ENCODE measurements around the gene PC.

PC gene

DNA sequence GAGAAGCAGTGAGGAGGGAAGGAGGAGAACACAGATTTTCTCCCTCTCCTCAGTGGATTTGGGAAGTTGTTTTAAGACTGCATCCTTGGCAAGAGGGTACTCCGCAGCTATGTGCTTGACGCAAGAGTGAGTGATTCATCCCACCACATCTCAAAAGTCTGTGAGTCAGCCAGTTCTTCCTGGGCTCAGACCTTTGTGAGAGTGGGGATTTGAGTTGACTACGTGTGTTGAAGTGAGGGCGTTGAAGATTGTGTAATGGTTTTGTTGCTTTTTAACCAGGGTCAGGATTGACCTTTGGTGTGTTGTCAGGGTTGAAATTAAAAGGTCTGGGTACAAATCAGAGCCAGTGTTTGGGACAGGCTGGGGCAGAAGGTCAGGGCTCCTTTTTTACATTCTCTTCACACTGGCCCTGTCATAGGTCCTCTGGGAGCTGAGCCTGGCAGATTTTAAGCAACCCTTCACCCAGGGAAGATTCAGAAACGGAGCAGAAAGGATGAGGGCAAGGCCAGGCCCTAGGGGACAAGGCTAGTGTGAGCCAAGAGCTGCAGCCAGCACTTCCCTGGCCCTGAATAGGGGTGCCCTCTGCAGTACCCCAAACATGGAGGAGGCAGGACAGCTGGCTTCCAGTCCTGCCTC is 12.7 kb upstream of the PC start:
- WGBS = 0% methylated on average over 5 of the region's 5 CpGs
- H3K36me3 ChIP-seq (ENCODE audit: control insufficient read depth in 1 of 2, insufficient read depth in 2 of 2, low read depth in 1 of 2, low read length in 2 of 2) = no peaks in the 10 kb centered on the region
- H3K79me1 ChIP-seq (replicated peaks; ENCODE audit: low read length, poor library complexity, severe bottlenecking) = no peaks in the 10 kb centered on the region

DNA sequence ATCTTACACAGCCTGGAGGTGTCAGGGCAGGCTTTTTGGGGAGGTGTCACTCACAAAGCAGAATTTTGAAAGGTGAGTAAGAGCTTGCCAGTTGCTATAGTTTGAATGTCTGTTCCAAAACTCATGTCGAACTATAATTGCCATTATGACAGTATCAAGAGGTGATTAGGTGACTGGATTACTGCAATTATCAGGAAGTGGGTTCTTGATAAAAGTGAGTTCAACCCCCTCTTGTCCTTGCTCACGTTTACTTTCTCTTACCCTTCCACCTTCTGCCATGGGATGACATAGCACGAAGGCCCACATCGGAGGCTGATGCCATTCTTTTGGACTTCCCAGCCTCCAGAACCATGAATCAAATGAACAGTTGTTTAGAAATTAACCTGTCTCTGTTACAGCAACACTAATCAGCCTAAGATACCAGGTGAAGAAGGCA is 12.2 kb upstream of the PC start:
- Histone ChIP-seq H3K27me3 (ENCODE audit: control insufficient read depth in 1 of 2, insufficient read depth in 1 of 2, low read length in 2 of 2) (no peaks in the 10 kb centered on the region), H2AFZ (ENCODE audit: low read depth, low read length) (no peak overlapping the region), H4K91ac (ENCODE audit: low read length) (peak overlapping the region; percentile 65), H3K36me3 (ENCODE audit: control insufficient read depth in 1 of 2, insufficient read depth in 2 of 2, low read depth in 1 of 2, low read length in 2 of 2) (no peaks in the 10 kb centered on the region), H2AK5ac (ENCODE audit: low read length, severe bottlenecking) (peak overlapping the region; percentile 69), H2BK15ac (ENCODE audit: low read depth, poor library complexity, severe bottlenecking) (no peak overlapping the region), H3K23ac (ENCODE audit: low read length in 2 of 2) (no peak overlapping the region), H3K14ac (ENCODE audit: low read length in 2 of 2) (no peak overlapping the region), H2BK12ac (ENCODE audit: low read length in 2 of 2) (peak overlapping the region; percentile 79 to 95), H3K18ac (ENCODE audit: low read depth in 1 of 2, low read length in 2 of 2) (peak overlapping the region; percentile 6 to 77), H4K8ac (ENCODE audit: low read length) (no peak overlapping the region), H3K4me2 (ENCODE audit: low read length, poor library complexity, severe bottlenecking) (no peak overlapping the region), H3K27ac (ENCODE audit: low read length, poor library complexity, severe bottlenecking) (peak overlapping the region; percentile 79), H3K4me1 (ENCODE audit: control insufficient read depth, insufficient read depth, low read depth, low read length) (peaks cover 8% of the 10 kb centered on the region), H3K4ac (ENCODE audit: low read depth in 1 of 2, low read length in 2 of 2) (peak overlapping the region in 1 of 2 experiments; percentile 62), H2BK120ac (ENCODE audit: low read depth, low read length) (no peak overlapping the region), H2BK5ac (ENCODE audit: low read depth, low read length, poor library complexity, severe bottlenecking) (no peak overlapping the region), H3K79me1 (replicated peaks; ENCODE audit: low read length, poor library complexity, severe bottlenecking) (no peaks in the 10 kb centered on the region), H3K9ac (ENCODE audit: low read length) (peak overlapping the region; percentile 83), H3K9me3 (ENCODE audit: control insufficient read depth, low read length) (no peaks in the 10 kb centered on the region), H3K4me3 (ENCODE audit: insufficient read depth in 1 of 2, low read depth in 1 of 2, low read length in 2 of 2) (peak overlapping the region in 1 of 2 experiments; percentile 49)
- WGBS = 49% methylated on average over 4 of the region's 4 CpGs
- DNase-seq = no peak

More for the DNA sequence above, 12.7 kb upstream of the PC start:
- H3K14ac ChIP-seq (ENCODE audit: low read length in 2 of 2) = no peak overlapping the region
- no peak overlapping the region for H2AFZ ChIP-seq (ENCODE audit: low read depth, low read length)
- peak; percentile 99 for DNase-seq
- H3K4me1 ChIP-seq (ENCODE audit: control insufficient read depth, insufficient read depth, low read depth, low read length) = peaks cover 8% of the 10 kb centered on the region
- no peak overlapping the region for H2BK15ac ChIP-seq (ENCODE audit: low read depth, poor library complexity, severe bottlenecking)
- peak overlapping the region; percentile 85 to 96 for H2BK12ac ChIP-seq (ENCODE audit: low read length in 2 of 2)
- no peak overlapping the region for H2AK5ac ChIP-seq (ENCODE audit: low read length, severe bottlenecking)
- no peak overlapping the region for H3K23ac ChIP-seq (ENCODE audit: low read length in 2 of 2)
- no peak overlapping the region for H4K8ac ChIP-seq (ENCODE audit: low read length)
- peak overlapping the region; percentile 33 for H2BK5ac ChIP-seq (ENCODE audit: low read depth, low read length, poor library complexity, severe bottlenecking)
- peak overlapping the region in 1 of 2 experiments; percentile 55 for H3K4ac ChIP-seq (ENCODE audit: low read depth in 1 of 2, low read length in 2 of 2)
- H2BK120ac ChIP-seq (ENCODE audit: low read depth, low read length) = no peak overlapping the region
- H3K27ac ChIP-seq (ENCODE audit: low read length, poor library complexity, severe bottlenecking) = peak overlapping the region; percentile 79
- peak overlapping the region in 1 of 2 experiments; percentile 49 for H3K4me3 ChIP-seq (ENCODE audit: insufficient read depth in 1 of 2, low read depth in 1 of 2, low read length in 2 of 2)
- peak overlapping the region; percentile 60 for H4K91ac ChIP-seq (ENCODE audit: low read length)
- no peak overlapping the region for H3K4me2 ChIP-seq (ENCODE audit: low read length, poor library complexity, severe bottlenecking)
- H3K9ac ChIP-seq (ENCODE audit: low read length) = peak overlapping the region; percentile 83
- no peaks in the 10 kb centered on the region for H3K9me3 ChIP-seq (ENCODE audit: control insufficient read depth, low read length)
- peak overlapping the region; percentile 55 to 81 for H3K18ac ChIP-seq (ENCODE audit: low read depth in 1 of 2, low read length in 2 of 2)
- no peaks in the 10 kb centered on the region for H3K27me3 ChIP-seq (ENCODE audit: control insufficient read depth in 1 of 2, insufficient read depth in 1 of 2, low read length in 2 of 2)

DNA sequence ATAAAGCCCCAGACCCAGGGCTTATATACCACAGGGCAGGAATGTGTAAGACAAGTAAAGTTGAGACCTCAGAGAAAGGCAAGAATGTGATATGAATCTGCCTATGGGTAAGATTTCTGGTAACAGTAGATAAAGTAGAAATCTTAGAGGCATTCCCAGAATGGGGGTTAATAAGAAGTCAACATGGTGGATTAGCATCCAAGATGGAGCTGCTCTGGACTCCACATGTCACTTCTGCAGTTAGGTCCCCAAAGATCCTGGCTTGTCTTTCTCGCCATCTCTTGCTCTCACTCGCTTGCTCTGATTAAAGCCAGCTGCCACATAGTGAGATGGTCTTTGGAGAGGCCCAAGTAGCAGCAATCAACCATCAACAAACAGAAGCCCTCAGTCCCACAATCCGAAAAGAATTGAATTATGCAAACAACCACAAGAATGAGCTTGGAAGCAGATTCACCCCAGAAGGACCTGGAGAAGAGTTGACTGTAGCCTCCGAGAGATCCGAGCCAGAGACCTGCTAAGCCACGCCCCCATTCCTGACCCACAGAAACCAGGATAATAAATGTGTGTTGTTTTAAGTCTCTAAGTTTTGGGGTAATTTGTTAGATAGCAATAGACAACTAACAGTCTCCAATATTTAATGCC is 11.5 kb upstream of the PC start:
- Histone ChIP-seq H3K4me2 (ENCODE audit: low read length, poor library complexity, severe bottlenecking) (no peak overlapping the region), H3K9ac (ENCODE audit: low read length) (peak overlapping the region; percentile 83), H3K4me1 (ENCODE audit: control insufficient read depth, insufficient read depth, low read depth, low read length) (peaks cover 8% of the 10 kb centered on the region), H2BK15ac (ENCODE audit: low read depth, poor library complexity, severe bottlenecking) (no peak overlapping the region), H4K8ac (ENCODE audit: low read length) (no peak overlapping the region), H3K79me1 (replicated peaks; ENCODE audit: low read length, poor library complexity, severe bottlenecking) (no peaks in the 10 kb centered on the region), H4K91ac (ENCODE audit: low read length) (no peak overlapping the region), H3K4ac (ENCODE audit: low read depth in 1 of 2, low read length in 2 of 2) (no peak overlapping the region), H2BK120ac (ENCODE audit: low read depth, low read length) (no peak overlapping the region), H3K36me3 (ENCODE audit: control insufficient read depth in 1 of 2, insufficient read depth in 2 of 2, low read depth in 1 of 2, low read length in 2 of 2) (no peaks in the 10 kb centered on the region), H2AFZ (ENCODE audit: low read depth, low read length) (no peak overlapping the region), H3K27me3 (ENCODE audit: control insufficient read depth in 1 of 2, insufficient read depth in 1 of 2, low read length in 2 of 2) (no peaks in the 10 kb centered on the region), H3K18ac (ENCODE audit: low read depth in 1 of 2, low read length in 2 of 2) (peak overlapping the region in 1 of 2 experiments; percentile 6), H2BK5ac (ENCODE audit: low read depth, low read length, poor library complexity, severe bottlenecking) (no peak overlapping the region), H3K23ac (ENCODE audit: low read length in 2 of 2) (no peak overlapping the region), H3K4me3 (ENCODE audit: insufficient read depth in 1 of 2, low read depth in 1 of 2, low read length in 2 of 2) (peak overlapping the region in 1 of 2 experiments; percentile 49), H3K27ac (ENCODE audit: low read length, poor library complexity, severe bottlenecking) (peak overlapping the region; percentile 79), H3K9me3 (ENCODE audit: control insufficient read depth, low read length) (no peaks in the 10 kb centered on the region), H3K14ac (ENCODE audit: low read length in 2 of 2) (no peak overlapping the region), H2AK5ac (ENCODE audit: low read length, severe bottlenecking) (peak overlapping the region; percentile 69), H2BK12ac (ENCODE audit: low read length in 2 of 2) (no peak overlapping the region)
- 76% methylated on average over 4 of the region's 6 CpGs for WGBS
- peak; percentile 67 for DNase-seq

DNA sequence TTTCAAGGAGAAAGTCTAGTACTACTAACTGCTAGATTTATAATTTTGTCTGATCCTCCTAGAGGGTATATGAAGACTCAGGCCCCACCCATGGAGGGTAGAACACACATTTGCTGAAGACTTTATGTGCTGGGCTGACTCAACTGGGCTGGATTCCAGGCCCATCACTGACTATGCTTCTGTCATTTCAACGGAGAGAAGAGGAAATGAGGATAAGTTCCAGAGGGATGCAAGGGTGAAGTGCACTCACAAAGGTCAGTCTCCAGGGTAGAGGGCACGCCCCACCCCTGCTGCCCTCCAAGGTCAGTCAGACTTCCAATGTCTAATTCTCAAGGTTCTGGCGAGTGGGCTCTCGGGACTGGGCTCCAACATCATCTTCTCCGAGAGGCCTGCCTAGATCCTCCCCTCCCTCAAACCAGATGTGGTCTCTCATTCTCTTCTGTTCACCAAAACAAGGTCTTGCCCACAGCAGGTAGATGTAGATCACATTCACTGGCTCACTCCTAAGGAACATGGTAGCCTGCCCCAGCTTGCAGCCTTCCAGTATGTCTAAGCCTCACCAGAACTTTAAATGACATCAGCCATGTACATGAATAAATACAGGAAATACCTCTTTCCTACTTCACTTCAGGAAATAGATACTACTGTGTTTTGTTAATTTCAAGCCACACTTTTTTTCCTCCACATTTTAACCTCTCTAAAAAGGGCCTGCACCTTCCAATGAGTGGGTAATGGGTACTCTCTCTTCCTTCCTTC is 9.7 kb upstream of the PC start:
- no peaks in the 10 kb centered on the region for H3K9me3 ChIP-seq (ENCODE audit: control insufficient read depth, low read length)
- no peak overlapping the region for H3K27ac ChIP-seq (ENCODE audit: low read length, poor library complexity, severe bottlenecking)
- H4K8ac ChIP-seq (ENCODE audit: low read length) = peak overlapping the region; percentile 88
- peak overlapping the region; percentile 39 for H3K9ac ChIP-seq (ENCODE audit: low read length)
- H3K4me2 ChIP-seq (ENCODE audit: low read length, poor library complexity, severe bottlenecking) = no peak overlapping the region
- peak overlapping the region; percentile 31 for H2AK5ac ChIP-seq (ENCODE audit: low read length, severe bottlenecking)
- H2BK5ac ChIP-seq (ENCODE audit: low read depth, low read length, poor library complexity, severe bottlenecking) = no peak overlapping the region
- H2BK12ac ChIP-seq (ENCODE audit: low read length in 2 of 2) = peak overlapping the region; percentile 38 to 91
- H2BK120ac ChIP-seq (ENCODE audit: low read depth, low read length) = peak overlapping the region; percentile 19
- no peaks in the 10 kb centered on the region for H3K36me3 ChIP-seq (ENCODE audit: control insufficient read depth in 1 of 2, insufficient read depth in 2 of 2, low read depth in 1 of 2, low read length in 2 of 2)
- DNase-seq = peak; percentile 60
- H2BK15ac ChIP-seq (ENCODE audit: low read depth, poor library complexity, severe bottlenecking) = no peak overlapping the region
- no peaks in the 10 kb centered on the region for H3K79me1 ChIP-seq (replicated peaks; ENCODE audit: low read length, poor library complexity, severe bottlenecking)
- peak overlapping the region in 1 of 2 experiments; percentile 38 for H3K4me3 ChIP-seq (ENCODE audit: insufficient read depth in 1 of 2, low read depth in 1 of 2, low read length in 2 of 2)
- H3K23ac ChIP-seq (ENCODE audit: low read length in 2 of 2) = no peak overlapping the region
- no peaks in the 10 kb centered on the region for H3K27me3 ChIP-seq (ENCODE audit: control insufficient read depth in 1 of 2, insufficient read depth in 1 of 2, low read length in 2 of 2)
- H2AFZ ChIP-seq (ENCODE audit: low read depth, low read length) = no peak overlapping the region
- no peak overlapping the region for H4K91ac ChIP-seq (ENCODE audit: low read length)
- WGBS = 42% methylated on average over 5 of the region's 5 CpGs
- no peak overlapping the region for H3K4ac ChIP-seq (ENCODE audit: low read depth in 1 of 2, low read length in 2 of 2)
- H3K18ac ChIP-seq (ENCODE audit: low read depth in 1 of 2, low read length in 2 of 2) = peak overlapping the region; percentile 28 to 55
- H3K14ac ChIP-seq (ENCODE audit: low read length in 2 of 2) = no peak overlapping the region
- peaks cover 8% of the 10 kb centered on the region for H3K4me1 ChIP-seq (ENCODE audit: control insufficient read depth, insufficient read depth, low read depth, low read length)
